Frontal cortex (tissue), 4 donors: Measurements from ENCODE around the gene LMAN1. TPM values are rescaled to one million over a fixed set of nuclear protein-coding genes. Genes with fewer than 3 reads are reported as not detected.
A peak's percentile ranks its signal among the peaks of the same experiment; 100 is the strongest.

Experiments
- DNase-seq, 2 donors: peaks; one replicate each; pipeline ENCODE4 v3.0.0; 2012; ENCODE audit warnings: low spot score in 2 of 2
- FAIRE-seq: peaks from 2 replicates; lab custom pipeline; 2012; peaks lifted over from hg19 to GRCh38; lab: Jason Lieb, UNC
- total RNA-seq: library from RNA; depleted of rRNA; stranded (reverse); fragments of >200 nt; gene quantifications from one replicate; pipeline ENCODE4 v1.2.3, GENCODE V29; 2014
- donor health status: control.
- donor health status: control.
- donor health status: control.

Gene LMAN1
- total RNA-seq, 1 donor from 2014 or later = 39.9 TPM

DNA sequence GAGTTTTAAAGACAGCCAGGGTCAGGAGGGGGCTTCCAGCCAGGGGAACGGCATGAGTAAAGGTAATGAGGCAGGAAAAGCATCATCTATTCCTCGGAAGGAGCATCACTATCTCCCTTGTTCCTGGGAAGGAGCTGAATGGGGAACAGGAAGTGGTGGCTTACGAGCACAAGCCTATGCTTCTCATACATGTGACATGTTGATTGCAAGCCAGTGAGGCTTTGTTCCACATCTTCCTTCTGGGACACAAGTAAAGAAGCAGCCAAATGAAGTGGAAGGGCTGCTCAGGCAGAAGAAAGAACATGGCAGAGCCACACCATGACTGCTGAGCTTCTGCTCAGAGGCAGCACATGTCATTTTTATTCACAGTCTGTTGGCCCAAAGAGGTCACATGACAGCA lies 15.1 kb upstream of the LMAN1 start:
- no peak for FAIRE-seq

DNA sequence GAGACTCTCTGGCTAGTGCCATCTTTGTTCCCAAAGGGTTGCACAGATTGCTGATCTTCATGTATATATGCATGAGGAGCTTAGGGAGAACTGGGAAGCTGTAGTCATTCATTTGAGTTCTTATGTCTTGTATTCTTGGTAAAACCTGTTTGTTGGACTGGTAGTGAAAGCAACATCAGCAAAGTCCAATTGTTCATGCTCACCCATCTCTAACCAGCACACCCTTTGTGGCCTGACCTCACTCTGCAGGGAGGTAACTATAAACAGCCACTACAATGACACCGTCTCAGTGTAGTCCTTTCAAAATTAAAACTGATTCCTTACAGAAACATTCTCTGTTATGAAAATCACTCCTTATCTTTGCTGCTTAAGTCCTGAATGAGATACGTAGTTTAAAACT lies 13.9 kb upstream of the LMAN1 start:
- DNase-seq (no peak), FAIRE-seq (no peak)

More for the DNA sequence above, 15.1 kb upstream of the LMAN1 start:
- no peak for DNase-seq

DNA sequence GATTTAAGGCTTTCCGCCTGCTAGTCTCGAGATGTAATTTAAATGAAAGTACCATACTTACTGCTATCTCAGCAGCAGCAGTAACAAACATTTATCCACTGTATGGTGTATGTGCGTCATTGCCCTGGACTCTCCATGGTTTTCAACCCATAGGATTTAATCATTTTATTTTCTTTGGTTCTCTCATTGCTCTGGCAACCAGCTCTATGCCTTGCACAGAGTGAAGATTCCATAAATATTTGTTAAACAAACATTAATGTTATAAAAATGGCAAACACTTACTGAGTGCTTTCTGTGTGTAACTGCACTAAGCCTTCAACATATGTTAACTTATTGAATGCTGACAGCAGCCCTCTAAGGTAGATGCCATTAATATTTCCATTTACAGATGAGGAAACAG lies 1.3 kb upstream of the LMAN1 start:
- no peak for FAIRE-seq
- no peak for DNase-seq

DNA sequence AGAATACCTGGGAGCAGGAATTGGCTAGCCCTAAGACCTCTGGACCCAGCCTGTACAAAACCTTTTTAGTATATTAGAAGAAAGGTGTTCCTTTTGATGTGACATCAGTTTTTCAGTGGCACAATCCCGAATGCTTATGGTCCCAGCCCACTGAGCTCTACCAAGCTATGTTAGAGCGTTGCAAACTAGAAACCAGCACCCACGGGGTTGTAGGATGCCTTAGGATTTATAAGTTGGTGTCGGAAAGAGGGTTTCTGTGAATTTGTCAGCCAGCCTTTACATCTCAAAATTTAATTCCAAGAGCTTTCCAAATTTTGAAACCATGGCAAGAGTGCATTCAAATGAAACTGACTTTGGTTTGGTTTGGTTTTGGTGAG lies 499 bp upstream of the LMAN1 start:
- FAIRE-seq = no peak

DNA sequence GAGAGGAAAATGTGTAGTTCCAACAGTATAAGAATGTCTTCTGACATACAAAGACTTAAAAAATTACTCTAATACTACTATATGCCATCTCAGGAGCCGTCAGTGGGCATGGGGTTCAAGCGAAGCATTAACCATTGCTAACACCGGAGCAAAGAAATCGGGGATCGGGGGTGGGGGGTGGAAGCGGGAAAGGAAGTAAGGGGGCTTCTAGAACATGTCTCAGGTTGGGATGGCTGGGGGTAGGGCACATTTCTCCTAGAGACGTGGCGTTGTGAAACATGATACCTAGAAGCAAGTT lies 702 bp downstream of the LMAN1 start:
- FAIRE-seq = no peak
- DNase-seq = no peak

More for the DNA sequence above, 499 bp upstream of the LMAN1 start:
- DNase-seq = no peak

DNA sequence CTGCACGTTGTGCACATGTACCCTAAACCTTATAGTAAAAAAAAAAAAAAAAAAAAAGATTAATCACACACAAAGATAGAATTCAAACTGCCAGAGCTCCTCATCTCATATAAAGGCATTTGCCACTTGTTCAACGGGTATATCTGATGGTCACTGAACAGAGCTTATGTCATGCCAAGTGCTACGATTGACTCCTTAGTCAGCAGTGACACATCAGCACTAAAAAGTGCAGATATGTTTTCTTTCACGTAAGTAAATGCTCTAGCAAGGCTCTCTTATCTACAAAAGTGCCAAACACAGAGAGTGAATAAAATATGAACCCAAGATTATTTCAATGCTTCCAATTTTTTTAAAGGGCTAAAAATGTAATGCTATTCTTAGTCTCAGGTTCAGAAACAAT lies 1.1 kb downstream of the LMAN1 start:
- DNase-seq (peak in 1 of 2 donors; percentile 21), FAIRE-seq (no peak)

DNA sequence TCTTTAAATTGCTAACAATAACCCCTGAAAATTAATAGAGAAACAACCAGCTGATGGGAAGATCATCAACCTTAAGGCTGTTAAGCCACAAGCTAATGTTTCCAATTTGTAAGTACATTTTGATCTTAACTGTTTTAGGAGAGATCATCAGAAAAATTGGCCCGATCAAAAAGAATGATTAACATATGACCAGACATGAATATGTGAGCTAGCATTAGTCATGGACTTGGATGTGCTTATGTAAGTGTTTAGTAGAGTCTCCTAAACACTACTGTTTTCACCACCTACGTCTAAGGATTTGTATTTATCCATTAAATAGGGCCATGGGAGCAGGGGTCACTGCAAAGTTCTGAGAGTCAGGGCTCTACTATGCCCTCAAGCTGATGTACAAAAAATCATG lies 4.3 kb downstream of the LMAN1 start:
- no peak for FAIRE-seq
- no peak for DNase-seq

DNA sequence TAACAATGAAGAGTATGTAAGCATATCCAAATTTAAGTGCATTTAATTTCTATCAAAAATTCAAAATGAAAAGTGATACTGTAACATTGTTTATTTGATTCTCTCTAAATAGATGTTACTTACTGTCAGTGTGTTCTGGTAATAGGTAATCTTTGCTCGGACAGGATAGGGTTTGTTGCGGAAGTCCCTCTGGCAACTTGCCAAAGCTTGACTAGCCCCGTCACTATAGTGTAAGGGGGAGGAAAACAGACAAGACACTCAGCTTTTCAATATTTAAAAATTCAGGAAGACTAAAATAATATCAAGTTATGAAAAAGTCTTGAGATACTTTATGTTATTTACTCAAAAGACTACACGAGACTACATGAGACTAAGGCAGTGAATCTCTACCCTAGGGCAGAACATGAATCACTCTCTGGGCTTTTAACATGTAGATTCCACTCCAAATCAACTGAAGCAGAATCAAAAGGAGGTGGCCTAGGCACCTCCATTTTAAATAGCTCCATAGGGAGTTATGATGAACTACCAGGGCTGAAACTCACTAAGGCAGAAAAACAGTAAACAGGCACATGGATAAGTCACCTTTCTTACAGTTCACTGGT lies 5.9 kb downstream of the LMAN1 start:
- DNase-seq (no peak), FAIRE-seq (no peak)

DNA sequence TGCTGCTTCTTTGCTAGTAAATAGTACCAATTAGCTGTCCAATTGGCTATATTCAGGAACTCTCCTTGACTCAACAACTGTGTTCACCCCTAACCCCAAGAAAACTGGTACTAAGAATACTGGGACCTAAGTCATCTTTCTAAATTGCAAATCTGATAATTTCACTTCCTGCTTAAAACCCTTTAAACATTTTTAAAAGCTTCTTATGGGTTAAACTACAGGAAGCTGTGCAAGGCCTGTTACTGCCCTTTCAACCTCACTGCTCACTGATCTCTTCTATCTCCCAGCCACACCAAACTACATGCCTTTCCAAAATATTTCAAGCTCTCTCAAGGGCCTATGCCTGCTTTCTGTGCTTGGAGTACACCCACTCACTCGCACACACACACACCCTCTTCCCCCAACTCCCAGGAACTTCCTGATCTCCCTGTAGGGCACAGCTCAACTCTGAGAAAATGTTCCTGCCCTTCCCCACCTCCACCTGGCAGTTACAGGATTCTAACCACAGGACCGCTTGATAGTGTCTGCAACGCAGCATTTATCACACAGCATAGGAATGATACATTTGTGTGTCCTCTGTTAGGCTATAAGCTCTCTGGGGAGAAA lies 6.7 kb downstream of the LMAN1 start:
- FAIRE-seq (no peak), DNase-seq (no peak)

DNA sequence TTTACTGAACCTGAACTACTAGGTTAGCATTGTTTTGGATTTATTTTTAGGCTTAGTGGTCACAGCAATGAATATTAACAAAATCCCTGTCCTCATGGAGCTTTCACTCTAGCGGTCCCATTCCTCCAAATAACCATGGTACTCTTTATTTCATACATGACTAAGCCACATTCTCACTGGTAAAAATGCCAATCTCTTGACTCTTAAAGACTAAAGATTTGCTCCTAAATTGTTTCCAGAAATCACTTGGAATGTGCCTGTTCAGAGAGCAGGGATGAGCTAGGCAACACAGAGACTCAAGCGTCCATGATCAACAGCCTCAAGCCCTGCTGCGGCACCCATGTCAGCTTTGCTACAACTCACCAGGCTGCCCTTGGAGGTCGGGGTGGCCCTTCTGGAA lies 13.5 kb downstream of the LMAN1 start:
- DNase-seq (no peak), FAIRE-seq (no peak)

DNA sequence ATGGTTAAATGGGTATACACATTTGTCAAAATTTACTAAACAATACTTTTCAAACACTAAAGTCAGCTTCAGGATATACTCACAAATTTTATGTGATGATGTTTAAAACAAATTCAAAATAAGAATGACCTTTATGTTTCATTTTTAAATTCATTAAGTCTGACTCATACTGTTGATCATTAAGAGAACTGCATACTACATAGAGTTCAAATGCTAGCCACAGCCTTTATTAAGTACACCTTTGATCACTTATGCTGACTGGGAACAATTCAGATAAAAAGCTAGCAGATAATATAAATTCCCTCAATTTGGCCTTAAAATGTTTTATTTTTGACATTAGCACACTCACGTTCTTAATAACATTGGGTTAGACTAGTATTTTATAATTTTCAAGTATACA lies 14.1 kb downstream of the LMAN1 start:
- no peak for FAIRE-seq

DNA sequence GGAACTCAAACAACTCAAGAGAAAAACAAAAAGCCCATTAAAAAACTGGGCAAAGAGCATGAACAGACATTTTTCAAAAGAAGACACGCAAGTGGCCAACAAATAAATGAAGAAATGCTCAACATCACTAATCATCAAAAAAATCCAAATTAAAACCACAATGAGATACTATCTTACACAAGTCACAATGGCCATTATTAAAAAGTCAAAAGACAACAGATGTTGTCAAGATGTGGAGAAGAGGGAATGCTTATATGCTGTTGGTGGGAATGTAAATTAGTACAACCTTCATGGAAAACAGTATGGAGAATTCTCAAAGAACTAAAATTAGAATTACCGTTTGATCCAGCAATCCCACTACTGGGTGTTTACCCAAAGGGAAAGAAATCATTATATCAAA lies 15.1 kb downstream of the LMAN1 start:
- DNase-seq (no peak), FAIRE-seq (no peak)

More for the DNA sequence above, 14.1 kb downstream of the LMAN1 start:
- DNase-seq = no peak

DNA sequence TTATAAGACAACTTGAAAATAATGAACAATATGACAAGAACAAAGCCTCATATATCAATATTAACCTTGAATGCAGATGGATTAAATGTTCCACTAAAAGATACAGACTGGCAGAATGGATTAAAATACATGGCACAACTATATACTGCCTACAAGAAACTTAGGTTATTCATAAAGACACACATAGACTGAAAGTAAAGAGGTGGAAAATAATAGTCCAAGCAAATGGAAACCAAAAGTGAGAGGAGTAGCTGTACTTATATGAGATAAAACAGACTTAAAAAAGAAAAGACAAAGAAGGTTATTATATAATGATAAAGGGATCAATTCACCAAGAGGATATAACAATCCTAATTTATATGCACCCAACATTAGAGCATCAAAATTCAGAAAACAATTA lies 18.2 kb downstream of the LMAN1 start:
- FAIRE-seq (peak; percentile 26), DNase-seq (no peak)

DNA sequence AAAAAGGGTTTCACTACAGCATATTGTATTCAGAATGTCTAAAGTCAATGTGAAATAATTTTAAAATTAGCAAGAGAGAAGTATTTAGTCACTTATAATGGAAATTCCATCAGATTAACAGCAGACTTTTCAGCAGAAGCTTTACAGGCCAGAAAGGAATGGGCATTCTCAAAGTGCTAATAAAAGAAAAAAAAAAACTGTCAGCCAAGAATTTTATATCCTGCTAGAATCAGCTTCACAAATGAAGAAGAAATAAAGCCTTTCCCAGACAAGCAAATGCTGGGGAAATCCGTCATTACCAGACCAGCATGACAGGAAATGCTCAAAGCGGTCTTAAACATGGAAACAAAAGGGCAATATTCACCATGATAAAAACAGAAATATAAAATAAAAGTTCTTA lies 18.8 kb downstream of the LMAN1 start:
- DNase-seq (no peak), FAIRE-seq (no peak)

DNA sequence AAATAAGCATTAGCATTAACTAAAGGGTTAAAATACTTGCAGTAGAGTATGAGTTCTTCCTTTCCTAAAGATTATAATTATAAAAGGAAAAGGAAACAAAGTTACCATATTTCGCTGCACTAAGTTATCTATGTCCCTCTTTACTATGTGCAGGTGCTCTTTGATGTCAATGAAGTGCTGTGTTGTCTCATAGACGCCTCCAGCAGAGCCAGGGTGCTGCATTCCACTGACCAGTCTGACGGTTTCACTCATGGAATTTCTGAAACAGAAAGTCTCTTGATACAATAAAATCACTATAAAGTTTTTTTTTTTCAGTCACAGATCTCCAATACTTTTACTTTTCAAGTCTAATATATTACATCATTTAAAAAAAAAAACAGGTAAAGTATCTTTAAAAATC lies 26.1 kb downstream of the LMAN1 start:
- FAIRE-seq (no peak), DNase-seq (no peak)

DNA sequence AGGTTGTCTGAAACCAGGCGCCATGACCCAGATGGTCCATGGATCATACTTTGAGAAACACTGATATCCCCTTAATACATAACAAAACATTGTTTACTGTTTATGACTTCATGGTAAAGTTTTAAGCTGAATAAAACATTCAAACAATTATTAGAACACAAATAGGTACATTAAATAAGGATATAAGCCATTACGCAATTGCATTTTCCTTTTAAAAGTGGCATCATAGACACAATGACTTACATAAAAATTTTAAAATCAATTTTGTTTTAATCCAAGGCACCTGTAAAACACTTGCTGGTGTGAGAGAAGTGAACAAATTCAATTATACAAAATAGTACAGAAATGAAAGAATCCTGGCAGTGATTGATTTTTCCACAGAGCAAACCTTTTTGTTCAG lies 30.4 kb downstream of the LMAN1 start:
- no peak for FAIRE-seq
- DNase-seq = no peak

DNA sequence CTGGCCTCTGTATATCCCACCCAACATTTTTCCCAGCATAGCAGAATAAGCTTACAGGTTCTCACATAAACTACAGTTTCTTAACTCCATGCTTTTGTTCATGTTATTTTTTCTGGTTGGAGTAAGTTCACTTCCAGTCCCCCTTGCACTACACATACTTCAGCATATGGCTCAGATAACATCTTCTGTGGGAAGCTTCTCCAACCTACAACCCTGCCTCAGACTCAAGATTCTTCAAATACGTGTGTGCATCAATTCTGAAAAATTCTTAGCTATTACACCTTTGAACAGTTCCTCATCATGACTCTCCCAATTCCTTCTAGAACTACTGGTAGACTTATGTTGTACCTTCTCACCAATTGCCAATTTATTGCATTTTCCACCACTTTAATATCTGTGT lies 33.1 kb downstream of the LMAN1 start:
- FAIRE-seq (no peak), DNase-seq (no peak)

DNA sequence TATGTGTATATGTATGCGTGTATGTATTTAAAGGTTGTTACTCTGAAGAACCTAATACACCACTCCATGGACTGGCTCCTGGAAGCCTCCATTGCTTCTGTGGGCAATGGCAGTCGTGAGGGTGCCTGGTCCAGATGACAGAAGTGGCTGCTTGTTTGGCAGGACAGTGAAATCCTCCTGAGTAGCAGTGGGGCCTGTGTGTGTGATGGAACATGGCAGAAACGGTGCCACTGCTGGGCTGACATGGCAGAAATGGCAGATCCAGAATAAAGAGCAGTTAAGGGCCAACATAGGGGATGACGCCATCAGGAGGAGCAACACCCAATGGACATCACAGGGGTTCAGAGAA lies 34.5 kb downstream of the LMAN1 start:
- no peak for DNase-seq
- no peak for FAIRE-seq

DNA sequence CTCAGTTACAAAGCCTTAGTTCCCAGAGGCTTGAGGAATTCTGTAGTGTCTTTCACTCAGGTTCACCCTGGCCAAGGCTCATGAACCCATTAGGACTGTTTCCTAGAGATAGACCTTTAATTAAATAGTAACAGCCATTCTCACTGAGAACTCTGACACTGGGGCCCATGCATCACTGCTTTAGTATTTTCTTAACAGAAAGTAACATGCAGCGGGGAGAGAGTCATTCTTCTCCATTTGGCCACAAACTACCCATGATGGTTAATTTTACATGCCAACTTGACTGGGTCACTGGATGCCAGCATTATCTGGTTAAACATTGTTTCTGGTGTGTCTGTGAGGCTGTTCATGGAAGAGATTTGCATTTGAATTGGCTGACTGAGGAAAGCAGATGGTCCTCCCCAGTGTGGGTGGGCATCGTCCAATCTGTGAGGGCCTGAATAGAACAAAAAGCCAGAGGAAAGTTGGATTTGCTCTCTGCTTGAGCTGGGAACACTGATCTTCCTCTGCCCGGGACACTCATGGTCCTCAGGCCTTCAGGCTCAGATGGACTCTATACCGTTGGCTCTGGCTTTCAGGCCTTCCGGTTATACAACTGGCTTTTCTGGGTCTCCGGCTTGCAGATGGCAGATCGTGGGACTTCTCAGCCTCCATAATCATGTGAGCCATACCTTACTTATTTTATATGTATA lies 35.0 kb downstream of the LMAN1 start:
- DNase-seq (no peak), FAIRE-seq (no peak)

DNA sequence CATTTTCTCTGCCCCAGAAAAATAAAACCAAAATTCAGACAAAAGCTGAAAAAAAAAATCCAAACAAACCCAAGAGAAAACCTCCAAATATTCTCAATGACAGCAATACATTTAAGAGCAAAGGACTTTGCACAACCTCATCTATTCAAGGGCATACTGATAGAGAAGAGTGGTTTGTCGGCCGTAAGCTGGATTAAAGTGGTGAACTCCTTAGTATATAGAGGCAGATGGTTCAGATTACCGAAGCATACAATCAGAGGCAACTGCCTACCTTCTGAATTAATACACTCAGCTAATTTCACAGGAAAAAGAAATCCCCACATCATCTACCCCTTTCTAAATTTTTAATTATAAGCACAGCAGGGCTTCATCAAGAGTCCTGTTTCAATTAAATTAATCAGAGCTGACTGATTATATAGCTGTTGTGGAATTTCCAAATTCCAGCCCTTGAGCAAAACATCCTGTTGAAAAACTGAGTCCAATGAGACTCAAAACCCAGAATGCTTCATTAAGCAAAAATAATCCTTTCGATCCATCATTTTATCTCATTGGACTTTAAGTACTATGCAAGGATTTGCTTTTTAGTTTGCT lies 40.5 kb downstream of the LMAN1 start, which contains the start of gene CPLX4:
TSS of gene CPLX4 (minus strand) at position 190 of the 591 bp plus-strand sequence. CDS start at position 3, 187 bp downstream.
- no peak for FAIRE-seq
- no peak for DNase-seq

DNA sequence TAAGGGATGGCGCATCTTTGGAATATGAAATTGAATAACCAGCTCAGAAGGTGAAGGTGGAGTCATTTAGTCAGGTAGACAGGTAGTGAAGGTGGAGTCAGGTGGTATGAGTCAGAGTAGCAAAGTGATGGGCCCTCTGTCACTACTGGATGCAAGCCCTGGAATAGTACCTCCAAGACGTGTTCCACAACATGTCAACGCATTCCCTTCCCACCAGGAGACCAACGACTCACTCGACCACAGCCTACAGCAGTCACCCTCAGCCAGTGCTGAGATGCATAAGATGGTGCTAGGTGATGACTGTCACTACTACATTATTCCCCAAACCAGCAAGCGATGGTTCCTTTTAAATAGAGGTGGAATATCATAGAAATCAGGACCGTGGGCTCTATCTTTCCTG lies 47.4 kb downstream of the LMAN1 start:
- no peak for FAIRE-seq

DNA sequence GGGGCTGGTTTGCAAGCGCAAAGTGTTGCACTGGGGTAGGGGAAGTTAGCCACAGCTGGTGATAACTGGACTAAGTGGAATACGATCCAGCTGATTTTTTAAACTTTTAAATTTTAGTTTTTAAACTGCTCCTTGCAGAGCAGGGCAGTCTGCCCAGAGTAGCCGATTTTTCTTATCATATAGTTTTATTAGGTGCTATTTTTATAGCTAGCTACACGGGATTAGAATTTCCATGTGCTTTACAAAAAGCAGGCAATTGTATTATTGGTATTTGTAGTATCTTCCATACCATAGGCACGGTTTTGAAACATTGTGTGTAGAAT lies 50.2 kb downstream of the LMAN1 start:
- no peak for DNase-seq
- FAIRE-seq = no peak

More for the DNA sequence above, 47.4 kb downstream of the LMAN1 start:
- DNase-seq = no peak
